Thyroid gland (tissue), 4 donors: ENCODE measurements around the gene CST5. TPM values are rescaled to one million over a fixed set of nuclear protein-coding genes. Genes with fewer than 3 reads are reported as not detected.
"Not testable (repeated sequence)": the region's sequence is repeated elsewhere in the genome, so short reads cannot be mapped to it uniquely, and the experiment has no call there.

Experiments
- DNase-seq, 2 donors: peaks; one replicate each; pipeline ENCODE4 v3.0.0-alpha.2; 2019
- H3K27ac ChIP-seq, 3 donors: fragments of 200-600 bp; sonication (generic); 1 replicate in 2 of 3; 2 replicates in 1 of 3; pipeline ENCODE4 v1.5.1; 2016 to 2019; ENCODE audit warnings: mild to moderate bottlenecking in 1 of 3, moderate library complexity in 1 of 3
- H3K27me3 ChIP-seq: fragments of 200-600 bp; sonication (generic); one replicate; pipeline ENCODE4 v1.5.1; 2019
- H3K36me3 ChIP-seq, 2 donors: fragments of 200-600 bp; sonication (generic); one replicate each; pipeline ENCODE4 v1.5.1; 2016 to 2019
- H3K4me1 ChIP-seq, 2 donors: fragments of 200-600 bp; sonication (generic); one replicate each; pipeline ENCODE4 v1.5.1; 2017 to 2019
- H3K4me3 ChIP-seq, 3 donors: fragments of 200-600 bp; sonication (generic); replicated peaks in 1 of 3; 1 replicate in 2 of 3; 2 replicates in 1 of 3; pipeline ENCODE4 v1.5.1; 2016; ENCODE audit warnings: mild to moderate bottlenecking in 1 of 3
- H3K9me3 ChIP-seq: fragments of 200-600 bp; sonication (generic); one replicate; pipeline ENCODE4 v1.5.1; 2017
- POLR2A ChIP-seq, 2 donors: fragments of 450-650 bp; IDR thresholded peaks; one replicate each; pipeline ENCODE4 v1.6.1; 2017; ENCODE audit warnings: antibody characterized with exemption in 2 of 2, mild to moderate bottlenecking in 2 of 2, moderate library complexity in 1 of 2
- WGBS, 2 donors: methylation state at CpG; one replicate each; pipeline ENCODE4 v1.1.5; 2017; 5-methylcytosine and 5-hydroxymethylcytosine counted together
- intact Hi-C: fragments of 100-400 bp; cut with DNase I; formaldehyde crosslinking; loops from one replicate; pipeline ENCODE4 v1.15.1; 2023
- total RNA-seq, 4 donors: library from RNA; depleted of rRNA; stranded (reverse); fragments of >200 nt; gene quantifications; one replicate each; pipeline ENCODE4 v1.2.3, GENCODE V29; 2016
- TF ChIP-seq, protein P1 (sequence below), 6 experiments: fragments of 200-600 bp in 3 of 6; fragments of 450-650 bp in 3 of 6; sonication (generic) in 3 of 6; IDR thresholded peaks; one replicate each; pipeline ENCODE4 v1.5.1; 2016 to 2019; ENCODE audit warnings: antibody characterized with exemption in 6 of 6, mild to moderate bottlenecking in 2 of 6, inconsistent platforms in 1 of 6, moderate library complexity in 1 of 6

The CST5 gene
- total RNA-seq, 4 donors from 2014 or later: not detected

- Histone ChIP-seq H3K27me3 (no peaks in the 10 kb centered on the region), H3K36me3 (no peaks in the 10 kb centered on the region), H3K27ac (no peak overlapping the region), H3K4me1 (peaks cover 0 to 3% of the 10 kb centered on the region in 2 donors), H3K9me3 (no peaks in the 10 kb centered on the region), H3K4me3 (no peak overlapping the region)
- DNase-seq: no peak
- intact Hi-C loops: no loop called here
- TF ChIP-seq POLR2A (IDR thresholded peaks at IDR 0.05): no peak
- TF ChIP-seq, protein P1, sequence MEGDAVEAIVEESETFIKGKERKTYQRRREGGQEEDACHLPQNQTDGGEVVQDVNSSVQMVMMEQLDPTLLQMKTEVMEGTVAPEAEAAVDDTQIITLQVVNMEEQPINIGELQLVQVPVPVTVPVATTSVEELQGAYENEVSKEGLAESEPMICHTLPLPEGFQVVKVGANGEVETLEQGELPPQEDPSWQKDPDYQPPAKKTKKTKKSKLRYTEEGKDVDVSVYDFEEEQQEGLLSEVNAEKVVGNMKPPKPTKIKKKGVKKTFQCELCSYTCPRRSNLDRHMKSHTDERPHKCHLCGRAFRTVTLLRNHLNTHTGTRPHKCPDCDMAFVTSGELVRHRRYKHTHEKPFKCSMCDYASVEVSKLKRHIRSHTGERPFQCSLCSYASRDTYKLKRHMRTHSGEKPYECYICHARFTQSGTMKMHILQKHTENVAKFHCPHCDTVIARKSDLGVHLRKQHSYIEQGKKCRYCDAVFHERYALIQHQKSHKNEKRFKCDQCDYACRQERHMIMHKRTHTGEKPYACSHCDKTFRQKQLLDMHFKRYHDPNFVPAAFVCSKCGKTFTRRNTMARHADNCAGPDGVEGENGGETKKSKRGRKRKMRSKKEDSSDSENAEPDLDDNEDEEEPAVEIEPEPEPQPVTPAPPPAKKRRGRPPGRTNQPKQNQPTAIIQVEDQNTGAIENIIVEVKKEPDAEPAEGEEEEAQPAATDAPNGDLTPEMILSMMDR (IDR thresholded peaks at IDR 0.05): no peak
- WGBS, 2 donors: 57 to 59% methylated on average over 4 of the region's 4 CpGs
Measured at GRCh38 chr20:23880417-23880816, 869 bp upstream of the CST5 start.

DNA sequence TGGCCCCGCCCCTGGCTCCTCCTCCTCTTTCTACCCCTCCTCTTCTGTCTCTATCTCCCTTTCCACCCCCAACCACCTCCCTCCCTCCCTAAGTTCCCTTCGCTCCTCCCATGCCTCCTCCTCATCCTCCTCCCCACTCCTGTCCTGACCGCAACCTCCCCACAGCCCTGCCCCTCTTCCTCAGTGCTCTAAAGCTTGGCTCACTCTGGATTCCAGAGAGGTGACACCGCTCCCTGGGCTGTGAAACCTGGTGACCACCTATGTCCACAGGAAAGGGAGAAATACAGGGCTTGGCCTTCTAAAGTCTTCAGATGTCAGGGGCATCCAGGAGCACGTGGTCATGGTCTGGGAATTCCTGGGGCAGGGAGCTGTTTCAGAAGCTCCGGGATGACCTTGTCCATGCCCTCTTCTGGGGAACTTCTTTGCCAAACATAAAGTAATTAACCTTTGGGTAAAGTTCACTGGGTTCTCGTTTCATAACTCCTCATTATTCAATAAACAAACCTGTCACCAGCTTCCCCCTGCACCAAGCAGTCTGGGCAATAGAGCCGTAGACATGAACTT is 345 bp upstream of the CST5 start:
- H3K9me3 ChIP-seq: no peaks in the 10 kb centered on the region
- no peak for DNase-seq
- intact Hi-C loops: no loop called here
- H3K4me3 ChIP-seq: no peak overlapping the region
- 40 to 42% methylated on average over 8 of the region's 8 CpGs for WGBS, 2 donors
- H3K36me3 ChIP-seq: no peaks in the 10 kb centered on the region
- TF ChIP-seq, protein P1 (IDR thresholded peaks at IDR 0.05): no peak
- TF ChIP-seq POLR2A (IDR thresholded peaks at IDR 0.05): no peak
- no peaks in the 10 kb centered on the region for H3K27me3 ChIP-seq
- H3K27ac ChIP-seq: no peak overlapping the region
- H3K4me1 ChIP-seq: peaks cover 0 to 3% of the 10 kb centered on the region in 2 donors

GRCh38 chr20:23878787-23879186 is 761 bp downstream of the CST5 start:
- H3K27ac ChIP-seq: no peak overlapping the region
- no peaks in the 10 kb centered on the region for H3K27me3 ChIP-seq
- intact Hi-C loops: no loop called here
- no peak overlapping the region for H3K4me3 ChIP-seq
- WGBS, 2 donors: 85 to 89% methylated on average over 5 to 6 of the region's 7 CpGs
- H3K4me1 ChIP-seq: peaks cover 0 to 3% of the 10 kb centered on the region in 2 donors
- H3K36me3 ChIP-seq: no peaks in the 10 kb centered on the region
- TF ChIP-seq, protein P1 (IDR thresholded peaks at IDR 0.05): no peak
- no peak for TF ChIP-seq POLR2A (IDR thresholded peaks at IDR 0.05)
- H3K9me3 ChIP-seq: no peaks in the 10 kb centered on the region
- no peak for DNase-seq

DNA sequence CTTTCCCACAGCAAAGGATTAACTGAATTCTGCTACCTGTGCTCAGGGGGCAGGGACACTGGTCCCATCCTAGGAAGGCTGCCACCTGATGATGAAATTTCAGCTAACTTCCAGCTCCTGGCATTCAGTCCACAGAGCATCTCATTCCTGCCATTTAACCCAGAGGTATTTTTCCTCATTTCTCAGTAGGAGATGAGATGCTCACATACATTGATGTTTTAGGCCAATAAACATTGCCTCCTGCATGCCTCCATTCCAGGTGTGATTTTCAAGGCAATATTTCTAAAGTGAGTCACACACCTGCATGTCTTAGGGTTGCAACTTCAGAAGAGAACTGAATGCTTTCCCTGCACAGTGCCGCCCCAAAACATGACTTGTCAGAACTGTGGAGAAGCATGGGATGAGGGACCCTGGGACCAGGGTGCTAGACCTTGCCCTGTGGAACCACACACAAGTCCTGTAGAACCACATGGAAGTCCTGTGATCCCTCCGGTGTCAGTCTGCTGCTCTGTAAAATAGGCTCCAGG is 1.5 kb downstream of the CST5 start:
- H3K9me3 ChIP-seq, H3K4me3 ChIP-seq, DNase-seq, intact Hi-C loops, H3K27ac ChIP-seq, H3K27me3 ChIP-seq, H3K36me3 ChIP-seq, H3K4me1 ChIP-seq: not testable (repeated sequence)
- 94 to 100% methylated on average over 1 to 2 of the region's 2 CpGs for whole genome bisulfite sequencing, 2 donors

DNA sequence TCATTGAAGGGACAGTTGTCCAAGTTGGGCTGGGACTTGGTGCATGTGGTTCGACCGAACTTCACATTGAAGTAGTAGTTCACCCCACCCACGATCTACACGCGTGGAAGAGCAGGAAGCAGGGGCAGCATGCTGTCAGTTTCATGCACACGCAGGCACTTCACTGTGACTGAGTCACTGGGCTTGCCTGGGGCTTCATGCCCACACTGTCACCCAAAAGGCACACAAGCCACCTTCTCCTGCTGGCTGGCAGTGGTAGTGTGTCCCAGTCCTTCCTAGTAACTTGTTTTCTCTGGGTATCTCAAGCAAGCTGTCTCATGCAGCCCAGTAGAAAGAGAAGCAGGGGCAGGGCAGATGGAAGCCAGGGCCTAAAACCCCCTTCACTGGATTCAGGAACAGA is 2.0 kb downstream of the CST5 start:
- Histone ChIP-seq H3K27me3 (no peaks in the 10 kb centered on the region), H3K9me3 (no peaks in the 10 kb centered on the region), H3K27ac (no peak overlapping the region), H3K4me1 (peaks cover 0 to 3% of the 10 kb centered on the region in 2 donors), H3K4me3 (no peak overlapping the region), H3K36me3 (no peaks in the 10 kb centered on the region)
- TF ChIP-seq POLR2A (IDR thresholded peaks at IDR 0.05): no peak
- TF ChIP-seq, protein P1 (IDR thresholded peaks at IDR 0.05): no peak
- WGBS, 2 donors: 94 to 96% methylated on average over 6 of the region's 6 CpGs
- no peak for DNase-seq
- intact Hi-C loops: no loop called here
